PC-3 (cell line): ENCODE results near the gene SPINK4. TPM values are rescaled to one million over a fixed set of nuclear protein-coding genes. Genes with fewer than 3 reads are reported as not detected.
A peak's percentile ranks its signal among the peaks of the same experiment; 100 is the strongest.

Experiments
- ATAC-seq: fragments of 200-7000 bp; cut with Tn5 transposase; 2 replicates; pipeline ENCODE4 v1.9.1; 2020; ENCODE audit warnings: mild to moderate bottlenecking, moderate library complexity
- BruUV-seq: library from RNA; stranded (reverse); fragments of 400-500 nt; replicated peaks from 2 replicates; lab custom pipeline; 2021; lab: Mats Ljungman, UMichigan
- CTCF ChIA-PET: fragments of 300-600 bp; sonication (Branson Sonifier 250); formaldehyde crosslinking; loops from one replicate; lab custom pipeline; 2022; ENCODE audit warnings: antibody characterized with exemption; lab: Charles Lee
- POLR2A ChIA-PET: fragments of 300-600 bp; sonication (Branson Sonifier 250); formaldehyde crosslinking; loops from one replicate; lab custom pipeline; 2022; ENCODE audit warnings: antibody characterized with exemption; ENCODE audit not compliant: unreplicated experiment; lab: Charles Lee
- DNase-seq: peaks from one replicate; pipeline ENCODE4 v3.0.0-alpha.2; 2015
- H2AFZ ChIP-seq: fragments of 300-600 bp; sonication (generic); 2 replicates; pipeline ENCODE4 v1.6.0; 2016; ENCODE audit warnings: antibody characterized with exemption, low read length
- H3F3A ChIP-seq: fragments of 300-600 bp; sonication (generic); one replicate; pipeline ENCODE4 v1.6.0; 2017; ENCODE audit warnings: antibody characterized with exemption, low read length, control low read depth, mild to moderate bottlenecking; ENCODE audit not compliant: unreplicated experiment
- H3K27ac ChIP-seq: fragments of 300-600 bp; sonication (generic); 2 replicates; pipeline ENCODE4 v1.5.1; 2016; ENCODE audit warnings: mild to moderate bottlenecking, low read length
- H3K27me3 ChIP-seq: fragments of 300-600 bp; sonication (generic); 2 replicates; pipeline ENCODE4 v1.6.1; 2016; ENCODE audit warnings: low read length, mixed read lengths
- H3K36me3 ChIP-seq: fragments of 300-600 bp; sonication (generic); 2 replicates; pipeline ENCODE4 v1.6.1; 2016; ENCODE audit warnings: low read depth, mixed run types, low read length, mixed read lengths
- H3K4me1 ChIP-seq: fragments of 300-600 bp; sonication (generic); 2 replicates; pipeline ENCODE4 v1.5.1; 2016; ENCODE audit warnings: low read length; ENCODE audit not compliant: insufficient read depth
- H3K4me2 ChIP-seq: fragments of 300-600 bp; sonication (generic); 2 replicates; pipeline ENCODE4 v1.6.0; 2016; ENCODE audit warnings: low read length
- H3K4me3 ChIP-seq: fragments of 300-600 bp; sonication (generic); 2 replicates; pipeline ENCODE4 v1.5.1; 2016; ENCODE audit warnings: mild to moderate bottlenecking, low read length, mixed read lengths
- H3K79me2 ChIP-seq: fragments of 300-600 bp; sonication (generic); 2 replicates; pipeline ENCODE4 v1.6.1; 2017; ENCODE audit warnings: low read length, mixed read lengths
- H3K9ac ChIP-seq: fragments of 300-600 bp; sonication (generic); 2 replicates; pipeline ENCODE4 v1.6.0; 2016; ENCODE audit warnings: mild to moderate bottlenecking, low read length
- H3K9me2 ChIP-seq: fragments of 300-600 bp; sonication (generic); replicated peaks from 2 replicates; pipeline ENCODE4 v1.6.1; 2016; ENCODE audit warnings: mixed run types, low read length, mixed read lengths
- H3K9me3 ChIP-seq: fragments of 300-600 bp; sonication (generic); 2 replicates; pipeline ENCODE4 v1.6.1; 2016; ENCODE audit warnings: low read length, mixed read lengths
- H4K20me1 ChIP-seq: fragments of 300-600 bp; sonication (generic); 2 replicates; pipeline ENCODE4 v1.6.1; 2016; ENCODE audit warnings: low read length, mixed read lengths
- EZH2 ChIP-seq: fragments of 300-600 bp; sonication (generic); IDR thresholded peaks from one replicate; pipeline ENCODE4 v1.6.1; 2017; ENCODE audit warnings: antibody characterized with exemption, mild to moderate bottlenecking, low read length; ENCODE audit not compliant: unreplicated experiment
- EZH2phosphoT487 ChIP-seq: fragments of 300-600 bp; sonication (generic); IDR thresholded peaks from 2 replicates; pipeline ENCODE4 v1.6.1; 2018; ENCODE audit warnings: mild to moderate bottlenecking, antibody characterized with exemption, low read length, borderline replicate concordance
- intact Hi-C: fragments of 100-400 bp; cut with micrococcal nuclease; formaldehyde crosslinking; loops from 2 replicates; pipeline ENCODE4 v1.9.0; 2023
- total RNA-seq: library from RNA; depleted of rRNA; stranded (reverse); fragments of >200 nt; gene quantifications from 2 replicates; pipeline ENCODE4 v1.2.3, GENCODE V29; 2014
- TF ChIP-seq, protein P1 (sequence below): fragments of 300-600 bp; sonication (generic); conservative IDR thresholded peaks from 2 replicates; pipeline ENCODE4 v1.5.1; 2017; ENCODE audit warnings: antibody characterized with exemption, low read depth, mild to moderate bottlenecking, low read length

SPINK4 gene
- total RNA-seq, 1 experiment from 2014 or later = not detected

DNA sequence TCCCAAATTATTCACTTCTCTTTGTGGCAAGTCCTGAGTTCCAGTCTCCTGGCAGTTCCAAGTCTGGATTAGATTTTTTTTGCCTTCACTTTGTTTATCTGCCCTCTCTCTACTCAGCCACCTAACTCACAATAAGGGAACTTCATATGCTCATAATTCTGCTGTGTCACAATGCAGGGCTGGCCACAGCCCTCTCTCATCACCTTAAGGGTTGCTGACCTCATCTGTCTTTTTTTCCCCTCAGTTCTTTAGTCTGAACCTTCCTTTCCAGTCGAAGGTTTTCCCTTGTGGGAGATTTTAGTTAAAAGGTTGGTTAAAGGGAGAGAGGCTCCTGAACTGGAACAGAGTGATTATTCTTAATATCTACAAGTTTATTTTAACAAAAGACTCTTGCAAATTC lies 20.4 kb downstream of the SPINK4 start:
- Histone ChIP-seq H3K27ac (no peak overlapping the region), H4K20me1 (peaks cover 8% of the 10 kb centered on the region), H2AFZ (no peak overlapping the region), H3K9me3 (no peaks in the 10 kb centered on the region), H3K36me3 (peaks cover 55% of the 10 kb centered on the region), H3F3A (peaks cover 4% of the 10 kb centered on the region), H3K79me2 (peaks cover 52% of the 10 kb centered on the region), H3K4me3 (no peak overlapping the region), H3K9me2 (no peaks in the 10 kb centered on the region), H3K27me3 (no peaks in the 10 kb centered on the region), H3K4me1 (peaks cover 6% of the 10 kb centered on the region; the same call in 1 of the 2 replicates), H3K4me2 (no peak overlapping the region), H3K9ac (no peak overlapping the region)
- CTCF ChIA-PET = no interaction called here
- ATAC-seq (no peak), DNase-seq (no peak)
- intact Hi-C loops = no loop called here
- no peak for TF ChIP-seq EZH2
- TF ChIP-seq EZH2phosphoT487 = no peak
- TF ChIP-seq, protein P1, sequence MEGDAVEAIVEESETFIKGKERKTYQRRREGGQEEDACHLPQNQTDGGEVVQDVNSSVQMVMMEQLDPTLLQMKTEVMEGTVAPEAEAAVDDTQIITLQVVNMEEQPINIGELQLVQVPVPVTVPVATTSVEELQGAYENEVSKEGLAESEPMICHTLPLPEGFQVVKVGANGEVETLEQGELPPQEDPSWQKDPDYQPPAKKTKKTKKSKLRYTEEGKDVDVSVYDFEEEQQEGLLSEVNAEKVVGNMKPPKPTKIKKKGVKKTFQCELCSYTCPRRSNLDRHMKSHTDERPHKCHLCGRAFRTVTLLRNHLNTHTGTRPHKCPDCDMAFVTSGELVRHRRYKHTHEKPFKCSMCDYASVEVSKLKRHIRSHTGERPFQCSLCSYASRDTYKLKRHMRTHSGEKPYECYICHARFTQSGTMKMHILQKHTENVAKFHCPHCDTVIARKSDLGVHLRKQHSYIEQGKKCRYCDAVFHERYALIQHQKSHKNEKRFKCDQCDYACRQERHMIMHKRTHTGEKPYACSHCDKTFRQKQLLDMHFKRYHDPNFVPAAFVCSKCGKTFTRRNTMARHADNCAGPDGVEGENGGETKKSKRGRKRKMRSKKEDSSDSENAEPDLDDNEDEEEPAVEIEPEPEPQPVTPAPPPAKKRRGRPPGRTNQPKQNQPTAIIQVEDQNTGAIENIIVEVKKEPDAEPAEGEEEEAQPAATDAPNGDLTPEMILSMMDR = no peak
- no TSS peak for BruUV-seq
- POLR2A ChIA-PET = no interaction called here

DNA sequence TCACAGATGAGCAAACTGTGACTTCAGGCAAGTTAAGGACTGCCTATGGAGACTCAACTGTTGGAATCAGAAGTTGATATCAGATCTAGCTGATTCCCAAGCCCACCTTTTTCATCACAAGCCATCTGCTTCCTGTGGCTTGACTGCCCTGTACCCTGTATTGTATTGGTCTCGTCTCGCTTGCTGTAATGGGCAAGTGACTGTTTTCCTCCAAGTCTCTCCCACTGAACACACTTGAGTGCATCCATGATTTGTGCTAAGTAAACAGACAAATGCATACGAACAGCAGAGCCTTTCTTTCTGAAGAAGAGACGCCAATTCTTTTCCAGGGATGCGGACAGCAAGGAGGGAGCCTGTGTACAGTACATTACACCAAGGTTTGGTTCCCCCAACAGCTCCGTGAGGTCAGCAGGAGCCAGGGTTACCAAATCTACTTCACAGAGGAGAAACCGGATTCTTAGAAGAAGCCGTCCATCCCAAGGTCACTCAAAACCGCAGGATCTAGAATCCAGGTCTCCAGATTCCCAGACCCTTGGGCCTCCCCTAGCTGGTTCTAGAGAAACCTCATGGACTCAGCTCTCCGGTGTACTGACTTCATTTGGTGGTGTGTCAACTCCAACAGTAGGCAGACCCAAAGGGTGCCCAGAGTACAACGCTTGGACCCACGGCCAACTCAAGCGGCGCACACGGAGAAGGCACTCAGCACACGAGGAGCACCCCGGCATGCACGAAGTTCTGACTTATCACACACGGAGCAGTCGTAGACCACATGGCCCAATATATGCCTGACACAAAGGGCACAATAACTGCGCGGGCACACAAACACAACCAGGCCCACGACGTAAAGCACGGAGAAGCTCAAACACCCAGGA lies 23.4 kb downstream of the SPINK4 start:
- TF ChIP-seq EZH2 (no peak), EZH2phosphoT487 (no peak)
- TF ChIP-seq, protein P1 = no peak
- Histone ChIP-seq H2AFZ (no peak overlapping the region), H3K9me2 (no peaks in the 10 kb centered on the region), H3K36me3 (peaks cover 35% of the 10 kb centered on the region), H3K4me3 (peak overlapping the region; percentile 91), H4K20me1 (peaks cover 8% of the 10 kb centered on the region), H3K27ac (peak overlapping the region; percentile 77), H3F3A (no peaks in the 10 kb centered on the region), H3K9me3 (no peaks in the 10 kb centered on the region), H3K79me2 (peaks cover 69% of the 10 kb centered on the region), H3K4me1 (peaks cover 19% of the 10 kb centered on the region), H3K4me2 (peak overlapping the region; percentile 96), H3K9ac (peak overlapping the region; percentile 100), H3K27me3 (no peaks in the 10 kb centered on the region)
- CTCF ChIA-PET = no interaction called here
- intact Hi-C loops = loop anchor here (2.0 kb wide), 1 partner anchor 29 kb away; no protein-coding TSS in a partner anchor
- BruUV-seq = no TSS peak
- POLR2A ChIA-PET = no interaction called here
- peak; percentile 9 for ATAC-seq
- DNase-seq = peak; percentile 10
